Fibroblast of villous mesenchyme (primary cell): ENCODE data around the gene UBE2V1. TPM values are rescaled to one million over a fixed set of nuclear protein-coding genes. Genes with fewer than 3 reads are reported as not detected.

Source experiments
- DNase-seq: peaks from one replicate; pipeline ENCODE4 v3.0.0-alpha.2; 2010; ENCODE audit warnings: low read depth
- H3K4me3 ChIP-seq: 2 replicates; pipeline ENCODE4 v1.5.1; 2011; ENCODE audit warnings: low read depth, mild to moderate bottlenecking, low read length
- CTCF ChIP-seq: IDR thresholded peaks from 2 replicates; pipeline ENCODE4 v1.5.1; 2012; ENCODE audit warnings: low read depth, mild to moderate bottlenecking, low read length; ENCODE audit not compliant: insufficient read depth
- total RNA-seq: library from RNA; depleted of rRNA; stranded (reverse); fragments of >200 nt; gene quantifications from 2 replicates; pipeline ENCODE4 v1.2.3, GENCODE V29; 2012

UBE2V1 gene
- total RNA-seq, 1 donor, result 88.1 TPM

GRCh38 chr20:50061151-50062005 is 51.6 kb downstream of the UBE2V1 start:
- no peak overlapping the region for H3K4me3 ChIP-seq
- no peak for TF ChIP-seq CTCF
- DNase-seq, result no peak

- no peak for TF ChIP-seq CTCF
- no peak overlapping the region for H3K4me3 ChIP-seq
- DNase-seq, result no peak
These were observed 54.1 kb downstream of the UBE2V1 start for GRCh38 chr20:50058662-50059402.

- no peak for DNase-seq
- TF ChIP-seq CTCF, result no peak
These were observed 55.3 kb downstream of the UBE2V1 start for GRCh38 chr20:50057714-50058053.

GRCh38 chr20:50056951-50057713 is 55.8 kb downstream of the UBE2V1 start:
- TF ChIP-seq CTCF, result no peak
- DNase-seq, result no peak

More at GRCh38 chr20:50057714-50058053, 55.3 kb downstream of the UBE2V1 start:
- H3K4me3 ChIP-seq, result no peak overlapping the region

GRCh38 chr20:50056408-50056926 is 56.5 kb downstream of the UBE2V1 start:
- no peak for DNase-seq
- H3K4me3 ChIP-seq, result no peak overlapping the region
- TF ChIP-seq CTCF, result no peak

More at GRCh38 chr20:50056951-50057713, 55.8 kb downstream of the UBE2V1 start:
- H3K4me3 ChIP-seq, result no peak overlapping the region

- DNase-seq, result no peak
- TF ChIP-seq CTCF, result no peak
These were observed 57.3 kb downstream of the UBE2V1 start for GRCh38 chr20:50055524-50056083.

More at GRCh38 chr20:50055524-50056083, 57.3 kb downstream of the UBE2V1 start:
- no peak overlapping the region for H3K4me3 ChIP-seq
